HepG2 (cell line): ENCODE measurements around the gene CBFA2T2. TPM values are rescaled to one million over a fixed set of nuclear protein-coding genes. Genes with fewer than 3 reads are reported as not detected.
A peak's percentile ranks its signal among the peaks of the same experiment; 100 is the strongest.

Source experiments
- ASH2L ChIP-seq: fragments of 300-600, 200-600 bp; sonication (generic); IDR thresholded peaks from 2 replicates; pipeline ENCODE4 v1.7.0; 2017; ENCODE audit warnings: low read depth, mild to moderate bottlenecking, moderate library complexity, mixed read lengths, low read length; ENCODE audit not compliant: insufficient read length
- ATF7 ChIP-seq, 2 experiments: fragments of 450-650 bp in 1 of 2; sonication (generic) in 1 of 2; formaldehyde crosslinking in 1 of 2; IDR thresholded peaks; 2 replicates each; pipeline versions ENCODE4 v1.4.0 to v1.6.1; 2016 to 2020; ENCODE audit warnings: antibody characterized with exemption in 1 of 2, mild to moderate bottlenecking in 1 of 2, missing genetic modification reagents in 1 of 2
- HMGXB3 ChIP-seq: sonication (generic); formaldehyde crosslinking; IDR thresholded peaks from 2 replicates; pipeline ENCODE4 v1.4.0; 2020; ENCODE audit warnings: missing genetic modification reagents, borderline replicate concordance
- NFRKB ChIP-seq: fragments of 450-650 bp; IDR thresholded peaks from 2 replicates; pipeline ENCODE4 v1.6.1; 2017
- POLR2AphosphoS5 ChIP-seq: IDR thresholded peaks from 2 replicates; pipeline ENCODE4 v1.6.1; 2012; ENCODE audit warnings: low read depth, low read length
- PRMT3 ChIP-seq: sonication (generic); formaldehyde crosslinking; IDR thresholded peaks from 2 replicates; pipeline ENCODE4 v1.8.1; 2022; ENCODE audit warnings: low read depth, mild to moderate bottlenecking, moderate library complexity, missing genetic modification reagents, borderline replicate concordance
- RORA ChIP-seq: sonication (generic); formaldehyde crosslinking; IDR thresholded peaks from 2 replicates; pipeline ENCODE4 v1.5.0; 2020; ENCODE audit warnings: mild to moderate bottlenecking, missing genetic modification reagents, moderate library complexity
- YY1 ChIP-seq: IDR thresholded peaks from 2 replicates; pipeline ENCODE4 v1.6.1; 2011; ENCODE audit warnings: low read length, low read depth, moderate library complexity, mild to moderate bottlenecking; ENCODE audit not compliant: insufficient read depth, insufficient replicate concordance
- ZBTB26 ChIP-seq: IDR thresholded peaks from 2 replicates; pipeline ENCODE4 v1.6.1; 2016; ENCODE audit warnings: missing compliant biosample characterization, missing genetic modification reagents, borderline replicate concordance
- ZMYM3 ChIP-seq: sonication (generic); formaldehyde crosslinking; IDR thresholded peaks from 2 replicates; pipeline ENCODE4 v1.5.1; 2020; ENCODE audit warnings: mild to moderate bottlenecking, missing genetic modification reagents
- ZNF225 ChIP-seq: sonication (generic); formaldehyde crosslinking; IDR thresholded peaks from 2 replicates; pipeline ENCODE4 v1.4.0; 2020; ENCODE audit warnings: mild to moderate bottlenecking, missing genetic modification reagents
- ZNF318 ChIP-seq: sonication (generic); formaldehyde crosslinking; IDR thresholded peaks from 2 replicates; pipeline ENCODE4 v1.4.0; 2020; ENCODE audit warnings: mild to moderate bottlenecking, missing genetic modification reagents
- ZNF362 ChIP-seq: sonication (generic); formaldehyde crosslinking; IDR thresholded peaks from 2 replicates; pipeline ENCODE4 v1.4.0; 2020; ENCODE audit warnings: missing genetic modification reagents, mild to moderate bottlenecking, borderline replicate concordance
- ZNF598 ChIP-seq: sonication (generic); formaldehyde crosslinking; IDR thresholded peaks from 2 replicates; pipeline ENCODE4 v1.5.1; 2020; ENCODE audit warnings: mild to moderate bottlenecking, missing genetic modification reagents, borderline replicate concordance
- ZNF644 ChIP-seq: IDR thresholded peaks from 2 replicates; pipeline ENCODE4 v1.6.1; 2016; ENCODE audit warnings: low read depth
- polyA plus RNA-seq, 8 experiments: library from polyadenylated mRNA; depleted of rRNA in 3 of 8; stranded (reverse) in 7 of 8; unstranded in 1 of 8; fragments of >200 nt; fragmentation: Illumina TruSeq in 4 of 8; extraction: Trizol in 4 of 8; gene quantifications; 2 replicates each; pipeline versions ENCODE4 v1.2.1 to v1.2.3, GENCODE V29; 2011 to 2016; ENCODE audit warnings: low read depth in 4 of 8, missing spikeins in 1 of 8, mixed read lengths in 1 of 8; ENCODE audit not compliant: insufficient read depth in 1 of 8
- total RNA-seq, 5 experiments: library from RNA; depleted of rRNA; stranded (reverse); fragments of >200 nt; fragmentation: Illumina TruSeq; extraction: Trizol; gene quantifications; 2 replicates each; pipeline ENCODE4 v1.2.3, GENCODE V29; 2016; ENCODE audit warnings: low read depth in 1 of 5

CBFA2T2 gene
- total and polyA plus RNA-seq, 2 of the 13 experiments (the other 11 are each of a cell fraction or from before 2014, with no cell fraction given) = 6.3 to 21.2 TPM

- TF ChIP-seq ZNF318 (no peak), HMGXB3 (CRISPR knock-in tag) (no peak), POLR2AphosphoS5 (no peak), ZNF362 (CRISPR knock-in tag) (peak; percentile 12; the same call in 1 of the 2 replicates), ZNF598 (CRISPR knock-in tag) (no peak), PRMT3 (no peak), ASH2L (no peak), RORA (no peak), ZNF225 (no peak), NFRKB (no peak), ZBTB26 (CRISPR knock-in tag) (no peak), ZNF644 (CRISPR knock-in tag) (0 out of 2 replicates have a peak, but pooled peaks have one; percentile 15), ZMYM3 (CRISPR knock-in tag) (no peak), YY1 (no peak), ATF7 (IDR thresholded peaks at IDR 0.05) (no peak), ATF7 (CRISPR knock-in tag; IDR thresholded peaks at IDR 0.05) (no peak)
These were observed 7.3 kb upstream of the CBFA2T2 start (continued) for GRCh38 chr20:33482581-33482980.
